ENCODE data around the gene ITGA6. TPM values are rescaled to one million over a fixed set of nuclear protein-coding genes. Genes with fewer than 3 reads are reported as not detected.

The ITGA6 gene
- total RNA-seq, 1 experiment from 2014 or later = 78.3 TPM

- Histone ChIP-seq H3K27ac (ENCODE audit: insufficient read length, low read depth, low read length) (peak overlapping the region; percentile 65), H4K20me1 (ENCODE audit: control insufficient read depth, insufficient read depth, insufficient read length) (no peaks in the 10 kb centered on the region), H3K56ac (ENCODE audit: insufficient read length, low read depth, low read length) (no peak overlapping the region), H4K8ac (replicated peaks; ENCODE audit: insufficient read length, low read depth, low read length) (no peak overlapping the region), H2AFZ (ENCODE audit: low read length) (no peak overlapping the region), H2BK20ac (ENCODE audit: low read depth, low read length, poor library complexity, severe bottlenecking) (no peak overlapping the region), H3T11ph (ENCODE audit: low read length) (no peak overlapping the region), H4K5ac (ENCODE audit: insufficient read length, low read depth, low read length) (no peak overlapping the region), H2BK120ac (ENCODE audit: low read depth, low read length, poor library complexity, severe bottlenecking) (no peak overlapping the region), H3K79me1 (ENCODE audit: insufficient read depth, low read depth, low read length, poor library complexity, severe bottlenecking) (no peaks in the 10 kb centered on the region), H3K4me2 (ENCODE audit: insufficient read depth, insufficient read length, low read length) (no peak overlapping the region), H3K79me2 (ENCODE audit: insufficient read depth, low read length) (no peaks in the 10 kb centered on the region), H3K9ac (ENCODE audit: extremely low read depth, insufficient read length, low read length) (no peak overlapping the region), H3K14ac (ENCODE audit: insufficient read depth, low read length) (no peak overlapping the region), H3K27me3 (ENCODE audit: insufficient read depth, low read length) (no peaks in the 10 kb centered on the region), H2BK12ac (ENCODE audit: insufficient read length, low read depth, low read length) (no peak overlapping the region), H3K9me3 (ENCODE audit: control insufficient read depth, low read depth, low read length) (peaks cover 15% of the 10 kb centered on the region), H2BK5ac (ENCODE audit: insufficient read length, low read length) (no peak overlapping the region), H3K4ac (ENCODE audit: low read depth, low read length) (no peak overlapping the region), H2BK15ac (ENCODE audit: low read depth, low read length) (no peak overlapping the region), H3K23me2 (ENCODE audit: insufficient read length, low read depth, low read length, poor library complexity, severe bottlenecking) (no peaks in the 10 kb centered on the region), H3K23ac (ENCODE audit: insufficient read length, low read depth, low read length) (no peak overlapping the region), H3K4me1 (ENCODE audit: insufficient read depth, low read length) (peaks cover 16% of the 10 kb centered on the region), H3K18ac (ENCODE audit: insufficient read length, low read depth, low read length) (no peak overlapping the region), H4K91ac (ENCODE audit: insufficient read length, low read depth, low read length) (no peak overlapping the region), H2AK5ac (ENCODE audit: insufficient read length, low read length) (no peak overlapping the region)
- no CpG with 5 or more reads among the region's 1 CpG for WGBS (ENCODE audit: extremely low coverage, insufficient read length, low lambda C conversion rate)
- peaks cover 44 to 51% (median 50%) of the 10 kb centered on the region in 3 experiments for H3K36me3 Mint-ChIP-seq (ENCODE audit: insufficient read depth in 1 of 3, low read depth in 3 of 3)
- H3K4me3 Mint-ChIP-seq = peak overlapping the region in 1 of 2 experiments; percentile 15; a peak in 2 of 5 replicates
- H3K27me3 Mint-ChIP-seq (ENCODE audit: low read depth) = no peaks in the 10 kb centered on the region; the same call in none of the 2 replicates
- DNase-seq = no peak
- TF ChIP-seq CTCF (conservative IDR thresholded peaks at IDR 0.05) = no peak
- peaks cover 40 to 43% of the 10 kb centered on the region in 2 experiments for H3K4me1 Mint-ChIP-seq
- H3K27ac Mint-ChIP-seq = peak overlapping the region; percentile 57 to 76 (median 73); a peak in 5 of 7 replicates
- peaks cover 53 to 68% of the 10 kb centered on the region in 2 experiments for H3K9me3 Mint-ChIP-seq
Observed at GRCh38 chr2:172533687-172534086, 106.3 kb downstream of the ITGA6 start.

Data from H9 (cell line).